Activated CD4-positive, alpha-beta T cell treated with anti-CD3 and anti-CD28 coated beads, Interleukin-2, amount 10 ng/mL, durations not matched to agents 24 days and 14 days (primary cell): ENCODE results near the gene RGS2. TPM values are rescaled to one million over a fixed set of nuclear protein-coding genes. Genes with fewer than 3 reads are reported as not detected.

Source experiments
- DNase-seq: peaks from one replicate; pipeline ENCODE4 v3.0.0; 2022
- H3K27ac Mint-ChIP-seq: one replicate; pipeline ENCODE4 v1.8.0; 2022; ENCODE audit warnings: mild to moderate bottlenecking, mixed read lengths
- H3K27me3 Mint-ChIP-seq: one replicate; pipeline ENCODE4 v1.8.0; 2022; ENCODE audit warnings: mixed read lengths
- H3K36me3 Mint-ChIP-seq: one replicate; pipeline ENCODE4 v1.8.0; 2022; ENCODE audit warnings: low read depth, mild to moderate bottlenecking, mixed read lengths
- H3K4me1 Mint-ChIP-seq: one replicate; pipeline ENCODE4 v1.8.0; 2021; ENCODE audit warnings: mixed read lengths
- H3K4me3 Mint-ChIP-seq: one replicate; pipeline ENCODE4 v1.8.0; 2022; ENCODE audit warnings: mild to moderate bottlenecking, moderate library complexity, mixed read lengths
- H3K9me3 Mint-ChIP-seq: one replicate; pipeline ENCODE4 v1.8.0; 2021; ENCODE audit warnings: mixed read lengths
- intact Hi-C: fragments of 100-400 bp; cut with micrococcal nuclease; formaldehyde crosslinking; loops from one replicate; pipeline ENCODE4 v1.15.1; 2023
- total RNA-seq: library from RNA; stranded (reverse); gene quantifications from 2 replicates; pipeline ENCODE4 v1.2.3, GENCODE V29; 2022

The RGS2 gene
- total RNA-seq, 1 donor from 2014 or later: 5.2 TPM

DNA sequence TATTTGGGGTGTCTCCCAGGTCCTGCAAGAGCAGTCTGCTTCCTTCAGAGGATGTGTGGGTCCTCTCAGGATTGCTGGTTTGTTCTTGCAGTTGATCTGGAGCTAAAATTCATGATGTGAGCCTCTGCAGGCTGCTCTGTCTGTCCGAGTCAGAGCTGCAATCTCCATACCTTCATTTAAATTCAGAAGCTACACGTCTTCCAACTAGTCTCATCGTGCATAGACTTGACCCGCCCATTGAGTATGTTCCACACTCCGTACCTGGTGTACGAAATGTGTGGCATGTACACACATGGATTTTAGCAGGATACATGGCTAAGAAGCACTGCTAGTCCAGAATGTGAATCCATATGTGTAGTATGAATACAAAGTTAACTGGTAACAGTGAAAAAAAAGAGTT lies 25.0 kb upstream of the RGS2 start:
- Mint-ChIP-seq H3K9me3 (no peaks in the 10 kb centered on the region), H3K4me1 (no peaks in the 10 kb centered on the region), H3K27ac (no peak overlapping the region), H3K27me3 (peaks cover 18% of the 10 kb centered on the region), H3K4me3 (no peak overlapping the region), H3K36me3 (no peaks in the 10 kb centered on the region)
- intact Hi-C loops: no loop called here
- DNase-seq: no peak

DNA sequence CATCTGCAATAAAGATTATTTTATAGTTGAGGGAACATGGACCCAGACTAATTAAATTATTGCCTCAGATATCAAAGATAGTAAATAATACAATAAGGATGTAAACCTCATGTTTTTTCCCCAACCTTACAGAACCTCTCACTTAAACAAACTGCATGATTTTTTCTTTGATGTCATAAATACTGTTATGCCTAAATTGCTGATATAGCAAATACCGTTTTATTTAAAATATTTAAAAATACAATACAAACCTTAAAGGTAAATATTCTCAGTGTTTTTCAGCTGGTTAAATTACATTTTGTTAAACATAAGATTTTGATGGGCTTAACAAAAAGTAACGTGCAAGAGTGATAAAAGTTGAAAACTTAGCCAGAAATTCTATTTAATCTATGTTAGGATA lies 24.4 kb upstream of the RGS2 start:
- no peak overlapping the region for H3K4me3 Mint-ChIP-seq
- H3K27me3 Mint-ChIP-seq: peaks cover 19% of the 10 kb centered on the region
- H3K36me3 Mint-ChIP-seq: no peaks in the 10 kb centered on the region
- DNase-seq: no peak
- no peak overlapping the region for H3K27ac Mint-ChIP-seq
- intact Hi-C loops: no loop called here
- H3K4me1 Mint-ChIP-seq: no peaks in the 10 kb centered on the region
- H3K9me3 Mint-ChIP-seq: no peaks in the 10 kb centered on the region

DNA sequence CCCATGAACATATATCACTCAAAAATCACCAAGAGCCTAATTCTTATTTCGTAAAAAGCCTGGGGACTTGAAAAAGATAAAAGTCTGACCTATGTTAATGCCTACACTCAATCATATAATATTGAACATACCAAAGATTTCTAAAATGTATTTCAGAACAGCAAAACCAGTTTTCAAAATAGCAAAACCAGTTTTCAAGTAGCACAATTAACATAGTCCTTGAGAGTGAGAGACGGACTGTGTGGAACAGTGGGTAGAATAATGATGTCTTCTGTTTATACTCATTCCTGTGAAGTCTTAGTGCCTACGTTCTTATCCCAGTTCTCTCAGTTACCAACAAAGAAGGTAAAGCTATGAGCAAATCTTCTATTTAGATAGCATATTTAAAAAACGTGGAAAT lies 22.3 kb upstream of the RGS2 start:
- Mint-ChIP-seq H3K27me3 (peaks cover 13% of the 10 kb centered on the region), H3K36me3 (no peaks in the 10 kb centered on the region), H3K9me3 (no peaks in the 10 kb centered on the region), H3K4me1 (no peaks in the 10 kb centered on the region), H3K27ac (no peak overlapping the region), H3K4me3 (no peak overlapping the region)
- intact Hi-C loops: no loop called here
- no peak for DNase-seq

DNA sequence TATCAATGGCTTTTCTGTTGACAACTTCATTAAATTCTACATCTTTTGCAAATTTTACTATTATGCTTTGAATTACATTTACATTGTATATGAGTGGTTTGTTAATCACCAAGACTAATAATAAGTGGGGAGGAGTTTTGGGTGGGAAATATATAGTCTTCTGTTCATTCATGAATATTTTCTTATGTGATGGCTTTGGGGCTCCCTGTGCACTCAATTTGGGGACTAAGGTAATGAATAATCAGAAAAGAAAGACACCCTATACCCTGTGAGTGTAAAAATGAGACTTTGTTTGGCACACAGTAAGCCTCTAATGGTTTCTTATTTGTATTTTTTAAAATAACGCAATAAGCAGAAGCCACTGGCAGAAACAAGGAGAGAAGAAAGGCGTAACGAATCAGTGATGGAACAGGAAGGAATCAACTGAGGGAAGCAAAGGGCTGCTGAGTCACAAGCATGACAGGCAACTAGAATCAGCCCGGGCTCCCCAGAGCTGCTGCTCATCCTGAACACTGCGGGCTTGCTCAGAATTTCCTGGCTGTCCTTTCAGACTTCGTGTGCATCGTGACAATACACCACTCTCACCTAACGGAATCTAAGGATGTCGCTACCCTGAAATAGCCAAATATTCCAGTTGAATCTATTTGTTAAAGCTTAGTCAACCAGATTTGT lies 20.8 kb upstream of the RGS2 start:
- Mint-ChIP-seq H3K4me1 (no peaks in the 10 kb centered on the region), H3K27me3 (peaks cover 7% of the 10 kb centered on the region)
- no peak for DNase-seq

DNA sequence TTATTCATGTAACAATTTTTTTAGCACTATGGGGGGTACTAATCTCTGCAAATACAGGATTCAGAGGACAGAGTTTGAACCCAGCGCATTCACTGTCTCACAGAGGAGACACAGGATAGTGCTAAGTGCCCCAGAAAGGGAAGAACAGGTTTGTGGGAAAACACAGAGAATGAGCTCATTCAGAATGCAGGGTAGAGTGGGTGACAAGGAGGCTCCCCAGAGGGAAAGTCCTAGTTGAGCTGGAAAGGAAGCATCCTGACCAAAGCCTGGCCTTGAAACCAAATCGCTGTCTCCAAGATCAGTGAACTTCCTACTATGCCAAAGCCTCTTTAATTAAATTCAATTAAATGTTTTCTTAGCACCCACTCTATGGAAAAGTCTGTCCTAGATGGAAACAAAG lies 19.0 kb upstream of the RGS2 start:
- no peak for DNase-seq
- H3K36me3 Mint-ChIP-seq: no peaks in the 10 kb centered on the region
- intact Hi-C loops: no loop called here
- no peaks in the 10 kb centered on the region for H3K9me3 Mint-ChIP-seq
- H3K4me1 Mint-ChIP-seq: no peaks in the 10 kb centered on the region
- H3K27ac Mint-ChIP-seq: no peak overlapping the region
- H3K4me3 Mint-ChIP-seq: no peak overlapping the region
- peaks cover 12% of the 10 kb centered on the region for H3K27me3 Mint-ChIP-seq

More for the DNA sequence above, 20.8 kb upstream of the RGS2 start:
- Mint-ChIP-seq H3K27ac (no peak overlapping the region), H3K4me3 (no peak overlapping the region), H3K9me3 (no peaks in the 10 kb centered on the region), H3K36me3 (no peaks in the 10 kb centered on the region)
- intact Hi-C loops: no loop called here

DNA sequence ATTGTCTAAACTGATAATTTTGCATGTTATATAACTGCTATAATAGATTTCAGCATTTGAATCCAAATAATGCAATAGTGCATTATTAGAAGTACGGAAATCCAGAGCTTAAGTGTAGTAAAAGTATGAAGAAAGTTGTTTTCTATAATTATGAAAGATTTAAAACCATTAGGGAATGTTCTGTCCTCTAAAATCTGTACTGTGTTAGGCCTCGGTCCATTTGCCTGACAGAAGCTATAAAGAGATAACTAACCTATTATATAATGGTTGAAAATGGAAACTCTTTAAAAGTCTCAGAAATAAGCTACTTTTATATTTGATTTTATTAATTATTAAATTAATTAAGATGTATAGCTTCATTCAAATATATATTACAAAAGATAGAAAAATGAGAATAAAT lies 16.2 kb upstream of the RGS2 start:
- Mint-ChIP-seq H3K27me3 (peaks cover 14% of the 10 kb centered on the region), H3K4me1 (no peaks in the 10 kb centered on the region), H3K27ac (no peak overlapping the region), H3K36me3 (no peaks in the 10 kb centered on the region), H3K9me3 (no peaks in the 10 kb centered on the region), H3K4me3 (no peak overlapping the region)
- no peak for DNase-seq
- intact Hi-C loops: no loop called here

DNA sequence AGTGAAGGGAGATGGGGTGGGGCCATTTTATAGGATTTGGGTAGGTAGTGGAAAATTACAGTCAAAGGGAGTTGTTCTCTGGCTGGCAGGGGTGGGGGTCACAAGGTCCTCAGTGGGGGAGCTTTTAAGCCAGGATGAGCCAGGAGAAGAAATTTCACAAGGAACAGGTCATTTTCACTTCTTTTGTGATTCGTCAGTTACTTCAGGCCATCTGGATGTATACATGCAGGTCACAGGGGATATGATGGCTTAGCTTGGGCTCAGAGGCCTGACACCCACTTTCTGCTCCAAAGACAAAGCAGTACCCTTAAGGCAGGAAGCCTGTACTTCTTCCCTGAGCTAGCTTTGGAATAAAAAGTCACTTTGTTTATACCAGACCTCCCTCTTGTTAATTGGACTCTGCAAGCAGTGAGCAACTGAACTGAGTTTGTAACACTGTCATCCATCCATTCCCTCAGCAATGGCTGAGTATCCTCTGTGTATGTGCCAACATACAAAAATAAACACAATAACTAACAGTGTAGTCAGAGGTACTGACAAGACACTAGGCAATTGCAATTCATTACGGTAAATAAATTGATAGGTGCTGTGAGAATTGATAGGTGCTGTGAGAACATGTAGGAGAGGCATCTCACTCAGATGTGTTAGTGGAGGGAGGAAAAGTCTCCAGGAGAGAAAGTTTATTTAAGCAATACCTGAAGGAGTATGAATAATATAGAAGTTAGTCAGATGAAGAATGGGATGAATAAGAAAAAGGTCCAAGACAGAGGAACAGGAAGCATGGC lies 14.7 kb upstream of the RGS2 start:
- no peak overlapping the region for H3K27ac Mint-ChIP-seq
- H3K4me1 Mint-ChIP-seq: no peaks in the 10 kb centered on the region
- peaks cover 14% of the 10 kb centered on the region for H3K27me3 Mint-ChIP-seq
- no peak overlapping the region for H3K4me3 Mint-ChIP-seq
- H3K9me3 Mint-ChIP-seq: no peaks in the 10 kb centered on the region
- H3K36me3 Mint-ChIP-seq: no peaks in the 10 kb centered on the region
- intact Hi-C loops: no loop called here
- DNase-seq: no peak

DNA sequence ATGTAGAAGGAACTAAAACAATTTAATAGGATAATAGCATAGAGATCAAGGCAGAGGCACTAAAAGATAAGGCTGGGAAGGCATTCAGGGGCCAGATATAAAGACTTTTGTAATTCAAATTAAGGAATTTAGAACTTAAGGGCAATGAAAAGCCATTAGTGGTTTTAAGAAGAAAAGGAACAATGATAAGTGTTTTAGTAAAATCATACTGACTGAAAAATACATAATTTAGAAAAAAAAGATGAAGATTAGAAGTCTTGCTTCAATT lies 14.1 kb upstream of the RGS2 start:
- intact Hi-C loops: no loop called here
- Mint-ChIP-seq H3K36me3 (no peaks in the 10 kb centered on the region), H3K4me3 (no peak overlapping the region), H3K9me3 (no peaks in the 10 kb centered on the region), H3K27ac (no peak overlapping the region), H3K27me3 (peaks cover 12% of the 10 kb centered on the region), H3K4me1 (no peaks in the 10 kb centered on the region)
- DNase-seq: no peak

DNA sequence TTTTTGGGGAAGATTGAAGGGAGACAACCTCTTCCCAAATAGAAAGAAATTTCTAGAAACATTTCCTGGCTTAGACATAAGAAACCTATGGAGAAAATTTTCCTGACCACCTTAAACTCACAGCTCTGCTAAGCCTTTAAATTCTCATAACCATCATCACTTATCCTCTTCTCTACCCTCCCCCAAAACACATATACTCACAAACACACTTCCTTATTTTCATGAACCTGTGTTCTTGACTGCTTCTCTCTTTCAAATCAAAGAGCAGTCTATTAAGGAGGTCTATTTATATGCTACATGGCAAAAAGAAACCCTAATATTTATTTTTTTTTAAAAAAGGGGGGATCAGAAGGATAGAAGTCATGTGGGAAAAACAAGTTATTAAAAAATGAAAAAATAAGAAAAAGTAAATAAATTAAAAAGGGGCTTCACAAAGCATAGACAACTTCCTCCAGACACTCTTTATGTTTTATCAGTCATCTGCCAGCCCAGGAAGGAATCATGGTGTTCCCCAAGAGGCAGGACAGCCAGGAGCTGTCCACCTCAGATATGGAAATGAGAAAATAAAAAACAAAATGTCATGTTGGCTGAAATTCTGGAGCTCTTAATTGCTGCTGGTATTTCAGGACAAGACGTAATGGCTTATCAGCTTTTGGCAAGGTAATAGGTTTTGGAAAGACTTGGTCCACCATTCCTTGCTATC lies 12.8 kb upstream of the RGS2 start:
- no peaks in the 10 kb centered on the region for H3K4me1 Mint-ChIP-seq
- H3K9me3 Mint-ChIP-seq: no peaks in the 10 kb centered on the region
- DNase-seq: no peak
- no peak overlapping the region for H3K27ac Mint-ChIP-seq
- peaks cover 10% of the 10 kb centered on the region for H3K27me3 Mint-ChIP-seq
- H3K36me3 Mint-ChIP-seq: no peaks in the 10 kb centered on the region
- intact Hi-C loops: no loop called here
- H3K4me3 Mint-ChIP-seq: no peak overlapping the region

DNA sequence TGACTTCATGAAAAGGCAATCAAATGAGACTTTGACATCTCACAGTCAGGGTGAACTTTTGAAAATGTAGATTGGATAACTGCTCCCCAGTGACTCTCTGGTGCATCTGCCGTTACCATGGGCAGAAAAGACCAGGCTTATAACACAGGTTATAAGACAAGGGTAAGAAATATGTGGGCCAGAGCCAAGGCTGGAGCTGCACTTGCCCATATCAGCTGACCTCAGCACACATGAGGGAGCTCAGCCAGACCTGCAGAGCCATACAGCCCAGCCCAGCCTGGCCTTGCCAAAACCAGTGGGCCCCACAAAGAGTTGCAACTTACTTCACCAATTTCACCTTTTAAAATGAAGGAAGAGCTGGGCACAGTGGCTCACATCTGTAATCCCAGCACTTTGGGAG lies 11.7 kb upstream of the RGS2 start:
- H3K36me3 Mint-ChIP-seq: no peaks in the 10 kb centered on the region
- no peaks in the 10 kb centered on the region for H3K9me3 Mint-ChIP-seq
- intact Hi-C loops: no loop called here
- H3K4me1 Mint-ChIP-seq: no peaks in the 10 kb centered on the region
- H3K27ac Mint-ChIP-seq: no peak overlapping the region
- DNase-seq: no peak
- H3K27me3 Mint-ChIP-seq: peaks cover 11% of the 10 kb centered on the region
- H3K4me3 Mint-ChIP-seq: no peak overlapping the region

DNA sequence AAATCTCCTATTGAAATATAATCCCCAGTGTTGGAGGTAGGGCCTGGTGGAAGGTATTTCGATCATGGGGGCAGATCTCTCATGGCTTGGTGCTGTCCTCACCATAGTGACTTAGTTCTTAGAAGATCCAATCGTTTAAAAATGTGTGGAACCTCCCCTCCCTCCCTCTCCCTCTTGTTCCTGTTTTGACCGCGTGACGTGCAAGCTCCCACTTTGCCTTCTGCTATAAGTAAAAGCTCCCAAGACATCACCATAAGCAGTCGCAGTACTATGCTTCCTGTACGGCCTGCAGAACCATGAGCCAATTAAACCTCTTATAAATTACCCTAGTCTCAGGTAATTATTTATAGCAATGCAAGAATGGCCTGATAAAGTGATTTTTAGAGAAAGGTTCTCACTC lies 10.9 kb upstream of the RGS2 start:
- intact Hi-C loops: no loop called here
- H3K27me3 Mint-ChIP-seq: peaks cover 16% of the 10 kb centered on the region
- H3K4me3 Mint-ChIP-seq: no peak overlapping the region
- H3K4me1 Mint-ChIP-seq: peaks cover 2% of the 10 kb centered on the region
- H3K27ac Mint-ChIP-seq: no peak overlapping the region
- no peaks in the 10 kb centered on the region for H3K9me3 Mint-ChIP-seq
- H3K36me3 Mint-ChIP-seq: no peaks in the 10 kb centered on the region
- DNase-seq: no peak

DNA sequence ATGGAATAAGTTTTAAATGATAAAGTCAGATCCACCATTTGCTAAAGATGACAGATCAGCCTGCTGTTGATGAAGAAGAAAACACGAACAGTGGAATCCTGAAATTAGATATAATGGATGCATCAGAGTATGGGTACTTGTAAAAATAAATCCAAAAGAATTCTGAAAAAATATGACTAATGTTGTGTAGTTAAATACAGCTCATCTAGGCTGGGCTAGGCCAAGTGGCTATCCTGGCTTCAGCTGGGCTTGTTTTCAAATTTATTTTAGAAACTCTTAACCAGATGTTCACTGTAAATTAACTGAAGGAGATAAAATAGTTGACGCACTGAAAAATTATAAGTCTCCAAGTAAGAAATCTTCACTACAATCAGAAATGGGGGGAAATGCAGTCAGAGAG lies 7.4 kb upstream of the RGS2 start:
- H3K27ac Mint-ChIP-seq: no peak overlapping the region
- H3K9me3 Mint-ChIP-seq: no peaks in the 10 kb centered on the region
- intact Hi-C loops: loop anchor here (10.0 kb wide), 1 partner anchor 1493 kb away; no protein-coding TSS in a partner anchor
- no peak for DNase-seq
- H3K36me3 Mint-ChIP-seq: no peaks in the 10 kb centered on the region
- H3K27me3 Mint-ChIP-seq: peaks cover 14% of the 10 kb centered on the region
- no peak overlapping the region for H3K4me3 Mint-ChIP-seq
- H3K4me1 Mint-ChIP-seq: peaks cover 5% of the 10 kb centered on the region

DNA sequence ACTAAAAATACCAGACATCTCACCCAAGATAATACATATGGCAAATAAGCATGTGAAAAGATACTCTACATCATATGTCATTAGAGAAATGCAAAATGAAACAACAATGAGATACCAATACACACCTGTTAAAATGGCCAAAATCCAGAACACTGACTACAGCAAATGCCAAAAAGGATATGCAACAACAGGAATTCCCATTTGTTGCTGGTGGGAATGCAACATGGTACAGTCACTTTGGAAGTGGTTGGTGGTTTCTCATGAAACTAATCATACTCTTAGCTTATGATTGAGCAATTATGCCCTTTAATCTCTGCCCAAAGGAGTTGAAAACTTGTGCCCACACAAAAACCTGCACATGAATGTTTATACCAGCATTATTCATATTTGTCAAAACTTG lies 6.4 kb upstream of the RGS2 start:
- Mint-ChIP-seq H3K27ac (no peak overlapping the region), H3K4me3 (no peak overlapping the region), H3K4me1 (peaks cover 13% of the 10 kb centered on the region), H3K27me3 (peaks cover 14% of the 10 kb centered on the region), H3K36me3 (no peaks in the 10 kb centered on the region), H3K9me3 (no peaks in the 10 kb centered on the region)
- DNase-seq: no peak
- intact Hi-C loops: loop anchor here (10.0 kb wide), 1 partner anchor 1492 kb away; no protein-coding TSS in a partner anchor

DNA sequence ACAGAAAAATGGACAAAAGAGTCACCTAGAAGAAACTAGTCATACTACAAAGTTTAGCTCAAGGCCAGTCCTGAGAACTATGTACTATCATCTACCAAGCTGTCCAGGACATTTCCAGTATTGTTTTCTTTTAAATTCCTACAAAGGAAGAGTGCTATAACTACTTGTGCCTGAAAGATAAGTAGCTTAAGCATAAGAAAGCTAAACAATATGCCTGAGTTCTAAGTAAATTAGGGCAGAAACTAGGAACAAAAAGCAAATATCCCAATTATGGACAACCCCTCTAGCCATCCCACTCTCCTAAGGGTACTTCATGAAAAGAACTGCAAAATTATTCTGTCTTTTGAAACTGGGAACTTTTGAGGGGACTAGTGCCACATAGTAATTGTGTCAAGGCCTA lies 5.3 kb upstream of the RGS2 start:
- Mint-ChIP-seq H3K4me3 (no peak overlapping the region), H3K36me3 (no peaks in the 10 kb centered on the region), H3K27ac (no peak overlapping the region), H3K4me1 (peaks cover 22% of the 10 kb centered on the region), H3K9me3 (no peaks in the 10 kb centered on the region), H3K27me3 (peaks cover 14% of the 10 kb centered on the region)
- no peak for DNase-seq
- intact Hi-C loops: loop anchor here (10.0 kb wide), 1 partner anchor 1491 kb away; no protein-coding TSS in a partner anchor
